Measurements from ENCODE around the gene CCR7.
A peak's percentile ranks its signal among the peaks of the same experiment; 100 is the strongest.
"Not testable (repeated sequence)": the region's sequence is repeated elsewhere in the genome, so short reads cannot be mapped to it uniquely, and the experiment has no call there.

Gene CCR7

GRCh38 chr17:40547079-40547784 lies 18.0 kb downstream of the CCR7 start (continued):
- TF ChIP-seq ZNF362 (tag by site-specific recombination; IDR thresholded peaks at IDR 0.05) (no peak), ZBTB10 (tag by site-specific recombination; IDR thresholded peaks at IDR 0.05) (no peak), ATF2 (tag by site-specific recombination; IDR thresholded peaks at IDR 0.05; ENCODE audit: low read depth) (no peak)

- peak; percentile 97 for TF ChIP-seq ZNF146 (tag by site-specific recombination; IDR thresholded peaks at IDR 0.05)
- H3K4me1 ChIP-seq (ENCODE audit: control insufficient read depth, insufficient read depth, low read length); H3K36me3 ChIP-seq (ENCODE audit: control insufficient read depth in 2 of 2, insufficient read depth in 1 of 2, low read length in 2 of 2); H3K9me3 ChIP-seq (ENCODE audit: control insufficient read depth, insufficient read depth, low read depth, low read length); H3K27ac ChIP-seq (ENCODE audit: extremely low read depth, low read depth, low read length); H3K4me3 ChIP-seq (ENCODE audit: low read depth, low read length): not testable (repeated sequence)
- ChIA-PET CTCF (interaction anchor here (1.6 to 11.3 kb wide), 3 partner anchors 13 to 1003 kb away, joined by 4 to 103 read pairs (median 76); no protein-coding TSS in a partner anchor), POLR2A (interaction anchor here (0.6 kb wide), 1 partner anchor 70 kb away, joined by 3 read pairs; no protein-coding TSS in a partner anchor)
Measured at GRCh38 chr17:40546497-40546896, 18.8 kb downstream of the CCR7 start.

- Histone ChIP-seq H3K27ac (ENCODE audit: extremely low read depth, low read depth, low read length) (no peak overlapping the region), H3K9me3 (ENCODE audit: control insufficient read depth, insufficient read depth, low read depth, low read length) (no peaks in the 10 kb centered on the region), H3K4me1 (ENCODE audit: control insufficient read depth, insufficient read depth, low read length) (peaks cover 4% of the 10 kb centered on the region), H3K36me3 (ENCODE audit: control insufficient read depth in 2 of 2, insufficient read depth in 1 of 2, low read length in 2 of 2) (no peaks in the 10 kb centered on the region), H3K4me3 (ENCODE audit: low read depth, low read length) (no peak overlapping the region)
- TF ChIP-seq ZNF670 (tag by site-specific recombination; IDR thresholded peaks at IDR 0.05; ENCODE audit: low read depth) (no peak), ZNF266 (tag by site-specific recombination; IDR thresholded peaks at IDR 0.05; ENCODE audit: low read depth) (no peak), ZNF18 (tag by site-specific recombination; IDR thresholded peaks at IDR 0.05) (no peak), SETDB1 (IDR thresholded peaks at IDR 0.05; ENCODE audit: insufficient read length, low read length) (no peak), ZSCAN16 (tag by site-specific recombination; IDR thresholded peaks at IDR 0.05) (no peak), ZNF600 (tag by site-specific recombination; IDR thresholded peaks at IDR 0.05) (no peak), PATZ1 (tag by site-specific recombination; IDR thresholded peaks at IDR 0.05) (no peak)
- ChIA-PET CTCF (interaction anchor here (1.3 to 11.3 kb wide), 3 partner anchors 12 to 184 kb away, joined by 4 to 103 read pairs (median 76); no protein-coding TSS in a partner anchor), POLR2A (interaction anchor here (1.2 kb wide), 1 partner anchor 9 kb away, joined by 3 read pairs; no protein-coding TSS in a partner anchor)
Measured at GRCh38 chr17:40545660-40546059, 19.6 kb downstream of the CCR7 start.

All from HEK293 (cell line).